GM15510 (cell line): ENCODE results near the gene LHX3.

Experiments
- POLR2A ChIP-seq: IDR thresholded peaks from 3 replicates; pipeline ENCODE4 v1.6.1; 2011; ENCODE audit warnings: borderline replicate concordance; ENCODE audit not compliant: insufficient read length; ENCODE audit errors: extremely low read depth

LHX3 gene

GRCh38 chr9:136187683-136188586 is 17.0 kb downstream of the LHX3 start:
- TF ChIP-seq POLR2A = no peak

DNA sequence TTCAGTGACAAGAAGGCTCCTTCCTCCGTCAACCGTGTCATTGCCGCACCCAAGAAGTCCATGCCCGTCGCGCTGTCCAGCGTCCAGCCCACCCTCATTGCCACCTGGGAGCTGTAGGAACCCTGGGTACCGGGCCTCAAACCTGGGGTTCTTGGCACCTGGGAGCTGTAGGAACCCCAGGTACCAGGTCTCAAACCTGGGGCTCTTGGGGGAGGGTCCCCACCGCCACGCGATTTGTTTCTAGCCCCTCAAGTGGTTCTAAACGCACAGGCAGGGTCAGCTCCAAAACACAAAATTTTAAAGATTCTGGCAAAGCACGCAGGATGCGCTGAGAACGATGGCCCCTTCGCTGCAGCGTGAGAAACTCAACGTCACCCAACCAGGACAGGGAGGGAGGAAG is 17.7 kb downstream of the LHX3 start:
- TF ChIP-seq POLR2A = no peak

GRCh38 chr9:136186386-136186785 is 18.5 kb downstream of the LHX3 start:
- no peak for TF ChIP-seq POLR2A

DNA sequence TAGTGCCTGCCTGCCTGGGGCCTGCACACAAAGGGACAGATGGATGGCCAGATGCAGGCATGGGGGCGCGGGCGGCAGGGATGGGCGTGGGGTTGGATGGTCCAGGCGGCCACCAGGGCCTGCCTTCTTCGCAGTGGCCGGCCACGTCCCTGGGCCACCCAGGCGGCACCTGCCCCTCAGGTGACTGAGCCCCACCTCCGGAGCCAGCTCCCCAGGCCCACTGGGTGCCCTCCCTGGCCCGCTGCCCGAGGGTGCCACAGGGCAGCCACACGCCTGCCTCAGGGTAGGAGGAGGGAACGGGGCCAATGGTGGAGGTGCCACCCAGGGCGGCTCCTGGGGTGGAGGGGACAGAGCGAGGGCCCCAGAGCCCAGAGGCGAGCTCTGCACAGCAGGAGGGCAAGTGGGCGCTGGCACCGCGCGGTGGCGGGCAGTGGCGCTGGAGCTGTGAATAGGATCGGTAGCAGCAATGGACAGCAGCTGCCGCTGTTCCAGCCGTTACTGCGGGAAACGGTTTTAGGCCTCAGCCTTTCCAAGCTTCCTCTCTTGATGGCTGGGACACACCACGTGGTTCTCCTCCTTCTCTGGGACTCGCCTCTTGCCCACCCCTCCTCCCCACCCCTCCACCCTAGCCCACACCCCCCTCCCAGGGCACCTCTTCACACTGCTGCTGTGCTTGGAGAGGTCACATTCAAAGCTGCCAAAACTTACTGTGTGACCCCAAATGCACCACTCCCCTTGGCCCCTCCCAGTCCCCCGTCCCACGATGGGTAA is 19.1 kb downstream of the LHX3 start:
- TF ChIP-seq POLR2A = no peak

DNA sequence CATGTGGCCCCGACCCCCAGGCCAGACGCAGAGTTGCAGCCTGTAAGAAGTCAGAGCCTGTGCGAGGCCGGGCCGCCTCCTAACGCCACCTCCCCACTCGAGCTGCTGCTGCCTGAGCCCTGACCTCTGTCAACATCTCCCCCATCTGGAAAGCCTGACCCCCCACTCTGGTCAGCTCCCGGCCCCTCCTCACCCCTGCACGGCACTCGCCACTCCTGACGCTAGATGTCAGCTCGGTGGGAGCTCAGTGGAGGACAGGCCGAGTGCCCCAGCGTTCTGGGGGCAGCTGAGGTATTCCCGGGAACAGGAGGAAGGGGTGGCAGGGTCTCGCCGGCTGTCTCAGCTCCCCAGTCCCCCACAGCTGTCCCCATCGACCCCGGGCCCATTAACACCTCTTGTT is 19.9 kb downstream of the LHX3 start:
- TF ChIP-seq POLR2A = no peak

- TF ChIP-seq POLR2A = no peak
These were observed 22.0 kb downstream of the LHX3 start for GRCh38 chr9:136182850-136183422.

- no peak for TF ChIP-seq POLR2A
These were observed 22.5 kb downstream of the LHX3 start for GRCh38 chr9:136182420-136182787.

GRCh38 chr9:136181784-136182419 is 23.0 kb downstream of the LHX3 start:
- TF ChIP-seq POLR2A = no peak

- no peak for TF ChIP-seq POLR2A
These were observed 24.3 kb downstream of the LHX3 start for GRCh38 chr9:136180586-136180985.

- no peak for TF ChIP-seq POLR2A
These were observed 25.2 kb downstream of the LHX3 start for GRCh38 chr9:136179761-136180160.

- no peak for TF ChIP-seq POLR2A
These were observed 25.8 kb downstream of the LHX3 start for GRCh38 chr9:136179101-136179616.

- no peak for TF ChIP-seq POLR2A
These were observed 26.2 kb downstream of the LHX3 start for GRCh38 chr9:136178773-136179075.

DNA sequence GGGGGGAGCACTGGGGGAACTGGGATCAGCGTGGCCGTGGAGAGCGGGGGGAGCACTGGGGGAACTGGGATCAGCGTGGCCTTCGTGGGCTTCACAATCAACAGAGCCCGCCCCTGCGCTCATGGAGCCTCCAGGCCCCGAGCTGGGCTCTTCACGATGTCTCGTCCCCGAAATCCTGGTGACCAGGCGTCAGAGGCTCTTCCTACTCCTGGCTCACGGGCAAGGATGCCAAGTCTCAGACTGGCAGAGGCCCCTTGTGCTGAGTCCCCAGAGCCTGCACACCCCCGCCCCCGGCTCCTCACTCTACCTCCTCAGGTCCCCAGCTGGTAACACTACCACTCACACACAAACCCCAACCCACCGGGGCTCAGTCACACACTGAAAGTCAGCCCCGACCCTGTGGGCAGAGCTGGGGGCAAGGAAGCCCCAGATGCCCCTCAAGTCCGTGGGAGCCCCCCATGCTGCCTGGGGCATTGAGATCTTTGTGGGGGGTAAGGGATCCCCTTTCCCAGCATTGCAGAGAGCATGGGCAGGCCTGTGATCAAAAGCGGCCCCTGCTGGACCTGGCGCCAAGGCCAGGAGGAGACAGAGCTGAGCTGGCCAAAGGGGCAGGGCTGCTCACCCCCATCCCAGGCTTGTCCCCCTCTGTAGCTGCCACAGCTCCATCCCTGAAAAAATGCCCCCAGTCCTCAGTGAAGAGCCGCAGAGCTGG is 26.7 kb downstream of the LHX3 start:
- no peak for TF ChIP-seq POLR2A

- TF ChIP-seq POLR2A = no peak
These were observed 27.7 kb downstream of the LHX3 start for GRCh38 chr9:136177224-136177623.
